Prostate gland (tissue), 2 donors: ENCODE data around the gene LARP7. TPM values are rescaled to one million over a fixed set of nuclear protein-coding genes. Genes with fewer than 3 reads are reported as not detected.

Source experiments
- DNase-seq: peaks from one replicate; pipeline ENCODE4 v3.0.0-alpha.2; 2019; ENCODE audit warnings: low spot score
- H3K27ac ChIP-seq, 2 donors: fragments of 200-600 bp; sonication (generic); 2 replicates each; pipeline ENCODE4 v1.5.1; 2017 to 2019
- H3K27me3 ChIP-seq: fragments of 200-600 bp; sonication (generic); replicated peaks from 2 replicates; pipeline ENCODE4 v1.5.1; 2019; ENCODE audit not compliant: insufficient read depth
- H3K36me3 ChIP-seq, 2 donors: fragments of 200-600 bp; sonication (generic); 1 replicate in 1 of 2; 2 replicates in 1 of 2; pipeline versions ENCODE4 v1.5.1 to v1.8.1; 2017 to 2019
- H3K4me1 ChIP-seq: fragments of 200-600 bp; sonication (generic); replicated peaks from 2 replicates; pipeline ENCODE4 v1.5.1; 2019
- H3K4me3 ChIP-seq, 2 donors: fragments of 200-600 bp; sonication (generic); 2 replicates each; pipeline ENCODE4 v1.5.1; 2017 to 2019
- H3K9me3 ChIP-seq: fragments of 200-600 bp; sonication (generic); 2 replicates; pipeline ENCODE4 v1.5.1; 2017
- CTCF ChIP-seq, 4 experiments: fragments of 200-600 bp in 2 of 4; fragments of 450-650 bp in 2 of 4; sonication (generic) in 2 of 4; IDR thresholded peaks; 1 replicate in 3 of 4; 2 replicates in 1 of 4; pipeline ENCODE4 v1.5.1; 2016 to 2019; ENCODE audit warnings: antibody characterized with exemption in 4 of 4, mild to moderate bottlenecking in 2 of 4, moderate library complexity in 2 of 4
- POLR2A ChIP-seq: fragments of 450-650 bp; IDR thresholded peaks from one replicate; pipeline ENCODE4 v1.6.1; 2016; ENCODE audit warnings: antibody characterized with exemption, mild to moderate bottlenecking
- POLR2AphosphoS5 ChIP-seq: sonication (generic); formaldehyde crosslinking; IDR thresholded peaks from one replicate; pipeline ENCODE4 v1.6.1; 2017; ENCODE audit warnings: antibody characterized with exemption
- WGBS: methylation state at CpG from one replicate; pipeline ENCODE4 v1.1.5; 2018; 5-methylcytosine and 5-hydroxymethylcytosine counted together
- intact Hi-C: fragments of 100-400 bp; cut with DNase I; formaldehyde crosslinking; loops from one replicate; pipeline ENCODE4 v1.14.2; 2022
- total RNA-seq, 2 donors: library from RNA; depleted of rRNA; stranded (reverse); fragments of >200 nt; gene quantifications; one replicate each; pipeline ENCODE4 v1.1.0, GENCODE V29; 2016

Gene LARP7
- total RNA-seq = 10 to 100 TPM; 26.6 to 35.4 TPM

GRCh38 chr4:112636688-112637551 lies at the start of gene LARP7, which contains the start of gene ZGRF1:
LARP7 (plus strand) TSS chr4:112637143; CDS start chr4:112644670, 7,527 bp downstream.
ZGRF1 (minus strand) TSS chr4:112636909; CDS start chr4:112633176, 3,733 bp downstream.
- TF ChIP-seq POLR2AphosphoS5 (peak; percentile 82), POLR2A (peak; percentile 15), CTCF (IDR thresholded peaks at IDR 0.05) (peak; percentile 91 to 99 (median 97))
- intact Hi-C loops = loop anchor here (5.0 kb wide), 3 partner anchors 290 to 405 kb away; partner anchors contain the start of gene AP1AR
- Histone ChIP-seq H3K36me3 (no peaks in the 10 kb centered on the region), H3K4me1 (peaks cover 7% of the 10 kb centered on the region), H3K27me3 (no peaks in the 10 kb centered on the region), H3K27ac (peak within 1 kb of the TSS; percentile 94 to 98), H3K9me3 (no peaks in the 10 kb centered on the region), H3K4me3 (peak within 1 kb of the TSS; percentile 43 to 72)
- DNase-seq = peak; percentile 99
- WGBS = under 1% methylated on average over 66 of the region's 66 CpGs

GRCh38 chr4:112589206-112589605 lies 47.7 kb upstream of the LARP7 start:
- H3K4me1 ChIP-seq = no peaks in the 10 kb centered on the region
- H3K36me3 ChIP-seq = no peaks in the 10 kb centered on the region
- intact Hi-C loops = no loop called here
- H3K27me3 ChIP-seq = no peaks in the 10 kb centered on the region
- TF ChIP-seq POLR2AphosphoS5 (no peak), POLR2A (no peak), CTCF (IDR thresholded peaks at IDR 0.05) (no peak)
- no peak overlapping the region for H3K27ac ChIP-seq
- no peak overlapping the region for H3K4me3 ChIP-seq
- no peaks in the 10 kb centered on the region for H3K9me3 ChIP-seq
- no peak for DNase-seq

- H3K4me1 ChIP-seq = no peaks in the 10 kb centered on the region
- WGBS = 66% methylated on average over 1 of the region's 1 CpG
- no peak overlapping the region for H3K27ac ChIP-seq
- no peak for TF ChIP-seq POLR2AphosphoS5
- no peak for TF ChIP-seq CTCF (IDR thresholded peaks at IDR 0.05)
- no peak for TF ChIP-seq POLR2A
- no peaks in the 10 kb centered on the region for H3K36me3 ChIP-seq
- no peak overlapping the region for H3K4me3 ChIP-seq
- intact Hi-C loops = no loop called here
- no peak for DNase-seq
- H3K27me3 ChIP-seq = no peaks in the 10 kb centered on the region
- H3K9me3 ChIP-seq = no peaks in the 10 kb centered on the region
Observed at GRCh38 chr4:112591593-112591992, 45.4 kb upstream of the LARP7 start.

GRCh38 chr4:112592717-112593116 lies 44.2 kb upstream of the LARP7 start:
- no peak overlapping the region for H3K4me3 ChIP-seq
- H3K4me1 ChIP-seq = no peaks in the 10 kb centered on the region
- H3K36me3 ChIP-seq = no peaks in the 10 kb centered on the region
- H3K27ac ChIP-seq = no peak overlapping the region
- intact Hi-C loops = no loop called here
- no peak for TF ChIP-seq POLR2AphosphoS5
- no peak for TF ChIP-seq POLR2A
- TF ChIP-seq CTCF (IDR thresholded peaks at IDR 0.05) = no peak
- no peak for DNase-seq
- no peaks in the 10 kb centered on the region for H3K9me3 ChIP-seq
- H3K27me3 ChIP-seq = no peaks in the 10 kb centered on the region
